GM19467 (cell line): ENCODE results near the gene SLA2.
"Not testable (repeated sequence)": the region's sequence is repeated elsewhere in the genome, so short reads cannot be mapped to it uniquely, and the experiment has no call there.

Experiments
- ATAC-seq: cut with Tn5 transposase; IDR thresholded peaks from one replicate; pipeline ENCODE4 v1.9.1; 2021; ENCODE audit warnings: mild to moderate bottlenecking, moderate library complexity; ENCODE audit not compliant: unreplicated experiment

The SLA2 gene, protein sequence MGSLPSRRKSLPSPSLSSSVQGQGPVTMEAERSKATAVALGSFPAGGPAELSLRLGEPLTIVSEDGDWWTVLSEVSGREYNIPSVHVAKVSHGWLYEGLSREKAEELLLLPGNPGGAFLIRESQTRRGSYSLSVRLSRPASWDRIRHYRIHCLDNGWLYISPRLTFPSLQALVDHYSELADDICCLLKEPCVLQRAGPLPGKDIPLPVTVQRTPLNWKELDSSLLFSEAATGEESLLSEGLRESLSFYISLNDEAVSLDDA

DNA sequence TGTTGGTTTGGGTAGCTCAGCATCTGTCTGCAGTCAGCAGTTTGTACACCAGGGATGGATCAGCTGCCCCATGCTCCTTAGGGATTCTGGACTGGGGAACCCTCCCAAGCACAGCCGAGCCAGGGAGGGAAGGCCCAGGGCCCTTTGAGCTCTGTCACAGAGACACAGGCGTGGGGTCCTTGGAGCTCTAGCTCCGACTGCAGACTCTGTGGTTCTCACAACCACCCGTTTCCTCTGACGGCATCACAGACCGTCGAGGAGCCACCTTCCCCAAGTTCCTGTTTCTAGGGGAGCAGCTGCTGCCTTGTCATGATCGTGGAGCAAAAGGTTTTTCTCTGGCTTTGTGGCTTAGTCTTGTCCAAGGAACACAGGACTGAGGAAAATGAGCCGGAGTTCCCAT, at the start of gene SLA2:
Gene SLA2 (minus strand): TSS at position 199 of the 400 bp plus-strand sequence. CDS start 4,861 bp downstream, outside the sequence.
- ATAC-seq, result no peak

DNA sequence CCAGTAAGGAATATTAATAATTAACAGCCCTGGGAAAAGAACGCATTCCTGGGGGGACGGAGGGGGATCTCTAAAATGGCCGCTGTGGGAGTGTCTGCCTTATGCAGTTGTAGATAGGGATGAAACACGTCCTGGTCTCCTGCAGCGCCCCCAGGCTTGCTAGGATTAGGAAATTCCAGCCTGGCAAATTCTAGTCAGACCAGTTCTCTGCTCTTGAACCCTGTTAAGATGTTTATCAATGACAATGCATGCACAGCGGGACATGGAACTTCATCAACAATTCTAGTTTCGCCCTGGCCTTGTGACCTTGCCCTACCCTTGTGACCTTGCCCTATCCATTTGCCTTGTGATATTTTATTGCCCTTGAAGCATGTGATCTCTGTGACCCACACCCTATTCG, 49.5 kb upstream of the SLA2 start:
- not testable (repeated sequence) for ATAC-seq

DNA sequence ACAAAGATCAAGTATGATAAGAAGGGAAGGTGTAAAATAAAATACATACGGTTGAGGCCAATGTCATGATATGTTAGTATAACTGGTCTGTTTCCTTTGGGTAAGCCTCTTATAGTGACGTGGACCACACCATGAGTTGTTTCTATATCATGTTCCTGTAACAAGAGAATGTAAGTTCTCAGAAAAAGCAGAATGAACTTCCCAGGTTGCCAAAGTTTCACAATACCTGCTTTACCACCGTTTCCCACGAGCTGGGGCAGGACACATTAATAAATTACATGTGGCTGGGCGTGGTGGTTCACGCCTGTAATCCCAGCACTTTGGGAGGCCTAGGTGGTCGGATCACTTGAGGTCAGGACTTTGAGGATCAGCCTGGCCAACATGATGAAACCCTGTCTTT, 42.6 kb upstream of the SLA2 start:
- no peak for ATAC-seq

DNA sequence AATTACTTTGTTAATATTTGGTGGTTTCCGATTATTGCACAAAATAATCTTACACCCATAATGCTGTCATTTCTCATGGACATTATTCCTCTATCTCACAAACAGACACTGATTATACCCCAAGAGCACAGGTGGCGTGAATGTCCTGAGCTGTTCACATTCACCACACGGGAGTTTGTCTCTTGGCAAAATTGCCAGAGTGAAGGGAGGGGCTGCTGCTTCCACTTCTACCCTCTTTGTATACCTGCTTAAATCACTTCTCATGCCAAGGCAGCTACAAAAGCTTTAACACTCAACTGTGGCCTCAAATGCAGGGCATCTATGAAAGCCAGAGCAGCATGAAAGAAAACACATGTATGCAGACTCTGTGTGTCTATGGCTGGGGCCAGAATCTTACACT, 41.9 kb upstream of the SLA2 start:
- no peak for ATAC-seq

DNA sequence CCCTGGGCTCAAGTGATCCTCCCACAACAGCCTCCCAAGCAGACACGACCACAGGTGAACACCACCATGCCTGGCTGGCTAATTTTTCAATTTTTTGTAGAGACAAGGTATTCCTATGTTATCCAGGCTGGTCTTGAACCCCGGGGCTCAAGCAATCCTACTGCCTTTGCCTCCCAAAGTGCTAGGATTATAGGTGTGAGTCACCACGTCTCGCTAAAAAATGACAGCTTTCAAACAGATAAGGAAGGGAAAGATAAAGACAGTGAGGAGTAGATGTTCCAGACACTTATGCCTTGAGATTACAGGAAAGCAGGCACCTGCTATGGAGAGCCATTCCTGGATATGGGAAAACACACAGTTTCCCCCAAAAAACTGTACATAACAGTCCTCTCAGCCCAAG, 40.9 kb upstream of the SLA2 start:
- ATAC-seq, result no peak

DNA sequence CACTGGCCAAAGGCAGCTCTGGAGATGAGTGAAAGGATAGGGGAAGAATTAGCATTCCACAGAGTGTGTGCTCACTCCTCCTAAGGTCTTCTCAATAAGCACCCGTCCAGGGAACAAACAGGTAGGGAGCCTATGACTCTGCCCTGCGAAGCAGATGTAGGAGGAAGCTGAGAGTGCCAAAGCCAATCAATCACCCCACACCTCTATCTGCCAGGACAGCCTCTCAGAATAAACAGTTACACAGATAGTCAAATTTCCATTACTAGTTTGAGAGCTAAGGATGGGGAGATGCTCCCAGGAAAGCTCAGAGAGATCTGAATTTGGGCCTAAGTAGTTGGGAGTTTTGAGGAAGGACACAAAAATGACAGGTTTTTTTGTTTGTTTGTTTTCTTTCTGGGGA, 40.5 kb upstream of the SLA2 start:
- ATAC-seq, result no peak

DNA sequence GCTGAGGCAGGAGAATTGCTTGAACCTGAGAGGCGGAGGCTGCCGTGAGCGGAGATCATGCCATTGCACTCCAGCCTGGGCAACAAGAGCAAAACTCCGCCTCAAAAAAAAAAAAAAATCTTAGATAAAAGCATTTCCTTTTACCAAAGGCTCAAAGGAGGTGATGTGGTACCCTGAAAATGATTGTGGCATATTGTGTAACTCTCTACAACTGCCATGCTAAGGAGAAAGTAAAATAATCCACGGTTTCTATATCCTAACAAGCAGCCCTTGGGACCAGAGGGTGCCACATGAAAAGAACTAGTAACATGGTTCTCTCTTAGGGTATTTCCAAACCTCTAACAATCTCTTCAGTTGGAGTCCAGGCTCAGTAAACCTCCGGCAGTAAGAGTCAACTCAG, 38.8 kb upstream of the SLA2 start:
- ATAC-seq, result no peak

DNA sequence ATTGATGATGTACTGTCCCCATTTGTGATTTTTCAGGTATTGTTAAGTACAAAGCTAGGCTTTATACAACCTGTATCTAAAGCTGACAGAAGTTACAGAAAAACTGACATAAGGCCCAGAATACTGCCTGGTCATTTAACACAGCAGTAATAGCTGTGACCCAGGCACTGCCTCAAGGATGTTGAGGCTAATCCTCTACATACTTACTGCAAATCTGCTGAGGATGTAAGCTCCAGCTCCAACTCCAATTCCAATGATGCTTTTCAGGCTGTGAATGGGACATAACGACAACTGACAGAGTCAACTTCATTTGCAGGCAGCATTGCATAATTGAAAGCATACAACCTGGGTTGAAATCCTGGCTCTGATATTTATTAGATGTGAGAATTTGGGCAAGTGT, 36.3 kb upstream of the SLA2 start:
- no peak for ATAC-seq

DNA sequence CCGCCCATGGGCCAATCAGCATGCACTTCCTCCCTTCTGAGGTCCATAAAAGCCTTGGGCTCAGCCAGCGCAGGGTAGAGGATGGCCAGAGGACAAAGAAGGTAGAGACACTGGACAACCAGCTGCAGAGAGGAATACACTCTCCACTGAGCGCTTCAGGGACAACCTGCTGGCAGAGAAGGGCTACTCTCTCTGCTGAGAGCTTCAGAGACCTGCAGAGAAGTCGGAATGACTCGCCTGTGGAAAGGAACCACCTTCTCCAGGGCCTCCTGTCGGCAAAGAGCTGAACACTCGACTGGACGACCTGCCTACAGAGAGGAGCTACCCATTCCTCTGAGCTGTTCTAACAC, 31.4 kb upstream of the SLA2 start:
- no peak for ATAC-seq

DNA sequence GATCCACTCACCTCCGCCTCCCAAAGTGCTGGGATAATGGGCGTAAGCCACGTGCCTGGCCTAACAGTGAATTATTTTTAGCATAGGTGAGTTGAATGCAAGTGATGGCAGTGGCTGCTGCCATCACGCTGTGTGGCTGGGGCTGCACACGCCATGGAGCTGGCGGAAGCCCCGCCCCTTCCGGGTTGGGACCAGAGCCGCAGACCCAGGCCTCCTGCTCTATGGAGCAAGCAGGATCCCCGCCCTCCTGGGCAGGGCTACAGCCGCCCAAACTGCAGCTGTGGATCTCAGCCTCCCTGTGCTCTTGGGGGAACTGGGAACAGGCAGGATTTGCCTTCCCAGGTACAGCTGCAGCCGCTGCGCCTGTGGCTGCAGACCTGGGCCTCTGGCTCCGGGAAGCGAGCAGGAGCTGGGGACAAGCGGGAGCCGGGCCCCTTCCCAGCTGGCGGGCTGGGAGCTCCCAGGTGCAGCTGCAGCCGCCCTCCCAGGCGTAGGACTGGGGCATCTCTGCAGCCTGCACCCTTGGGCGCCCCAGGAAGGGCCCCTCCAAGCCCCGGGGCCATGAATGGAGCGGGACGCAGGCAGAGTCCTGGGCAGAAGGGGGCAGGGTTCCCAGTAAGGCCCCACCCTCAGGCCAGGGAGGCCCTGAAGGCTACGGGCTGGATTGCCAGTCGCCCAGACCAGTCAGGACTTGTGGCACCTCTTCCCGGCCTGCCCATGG, 30.9 kb upstream of the SLA2 start:
- no peak for ATAC-seq

DNA sequence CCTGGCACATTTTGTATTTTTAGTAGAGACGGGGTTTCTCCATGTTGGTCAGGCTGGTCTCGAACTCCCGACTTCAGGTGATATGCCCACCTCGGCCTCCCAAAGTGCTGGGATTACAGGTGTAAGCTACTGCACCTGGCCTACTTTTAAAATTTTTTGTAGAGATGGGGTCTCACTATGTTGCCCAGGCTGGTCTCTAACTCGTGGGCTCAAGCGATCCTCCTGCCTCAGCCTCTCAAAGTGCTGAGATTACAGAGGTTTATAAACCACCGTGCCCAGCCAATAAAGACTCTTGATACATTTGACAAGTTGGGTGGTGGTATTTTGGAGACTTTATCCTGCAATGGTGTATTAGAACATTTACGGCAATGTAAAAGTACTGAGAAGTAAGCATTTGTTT, 29.5 kb upstream of the SLA2 start:
- not testable (repeated sequence) for ATAC-seq

DNA sequence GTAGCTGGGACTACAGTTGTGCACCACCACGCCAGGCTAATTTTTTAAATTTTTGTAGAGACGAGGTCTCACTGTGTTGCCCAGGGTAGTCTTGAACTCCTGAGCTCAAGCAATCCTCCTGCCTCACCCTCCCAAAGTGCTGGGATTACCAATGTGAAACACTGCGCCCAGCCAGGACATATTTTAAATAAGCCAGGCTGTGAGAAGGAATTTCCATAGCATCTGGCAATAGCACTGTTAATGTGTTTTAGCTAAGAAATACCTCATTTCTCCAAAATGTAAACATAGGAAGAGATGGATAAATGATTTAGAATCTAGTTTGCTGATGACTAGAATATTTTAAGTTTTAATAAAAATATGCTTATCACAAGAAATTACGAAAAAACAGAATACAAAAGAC, 27.0 kb upstream of the SLA2 start:
- ATAC-seq, result no peak

DNA sequence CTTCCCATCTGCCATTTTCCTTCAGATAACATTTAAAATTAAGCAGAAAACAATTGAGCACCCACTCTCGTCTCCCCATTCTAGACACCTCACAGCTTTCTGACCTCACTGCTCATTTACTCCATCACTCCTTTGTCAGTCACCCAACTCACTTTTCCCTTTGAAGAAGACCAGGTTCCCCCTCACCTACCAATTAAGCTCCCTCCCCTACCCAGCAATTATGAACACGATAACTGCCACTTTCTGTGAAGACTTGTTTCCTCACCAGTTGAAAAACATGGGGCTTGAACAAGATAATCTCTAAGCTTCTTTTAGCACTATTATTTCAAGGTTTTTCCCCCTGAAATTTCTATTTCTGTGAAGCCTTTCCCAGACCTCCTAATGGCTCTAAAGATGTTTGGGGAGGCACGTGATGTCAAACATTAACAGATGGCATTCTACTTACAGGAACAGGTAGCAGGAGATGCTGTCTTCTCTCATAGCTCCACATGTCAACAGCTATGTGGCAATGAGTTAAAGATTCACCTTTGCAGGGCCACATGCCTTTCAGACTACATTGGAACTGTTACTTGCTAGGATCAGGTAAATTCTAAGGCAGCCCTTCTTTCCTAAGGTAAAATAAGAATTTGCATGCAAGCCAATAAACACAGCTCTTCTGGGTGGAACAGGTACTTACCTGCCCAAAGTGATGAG, 24.8 kb upstream of the SLA2 start:
- ATAC-seq, result no peak

DNA sequence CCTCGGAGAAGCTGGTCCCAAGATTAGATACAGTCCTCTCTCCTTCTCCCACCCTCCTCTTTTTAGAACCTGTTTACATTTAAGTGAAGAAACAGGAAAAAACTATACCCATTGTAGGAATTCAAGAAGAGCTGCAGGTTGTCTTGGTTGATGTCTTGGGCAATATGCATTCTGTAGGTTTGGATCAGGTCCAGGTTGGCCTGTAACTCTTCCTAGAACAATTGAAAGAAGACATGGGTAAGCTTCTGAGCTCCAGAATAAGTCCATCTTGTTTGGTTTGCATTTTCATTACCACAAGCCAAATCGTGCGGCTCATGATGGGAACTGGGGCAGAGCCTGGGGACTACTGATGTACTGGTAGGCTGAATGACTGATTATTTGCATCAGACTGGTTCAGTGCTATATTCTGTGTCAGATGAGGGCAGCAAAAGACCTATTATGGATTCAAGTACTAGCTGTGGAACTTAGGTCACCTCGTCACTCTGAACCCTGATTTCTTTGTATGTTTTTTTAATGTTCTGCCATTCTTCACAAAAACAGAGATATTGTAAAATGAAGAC, 20.3 kb upstream of the SLA2 start:
- no peak for ATAC-seq

DNA sequence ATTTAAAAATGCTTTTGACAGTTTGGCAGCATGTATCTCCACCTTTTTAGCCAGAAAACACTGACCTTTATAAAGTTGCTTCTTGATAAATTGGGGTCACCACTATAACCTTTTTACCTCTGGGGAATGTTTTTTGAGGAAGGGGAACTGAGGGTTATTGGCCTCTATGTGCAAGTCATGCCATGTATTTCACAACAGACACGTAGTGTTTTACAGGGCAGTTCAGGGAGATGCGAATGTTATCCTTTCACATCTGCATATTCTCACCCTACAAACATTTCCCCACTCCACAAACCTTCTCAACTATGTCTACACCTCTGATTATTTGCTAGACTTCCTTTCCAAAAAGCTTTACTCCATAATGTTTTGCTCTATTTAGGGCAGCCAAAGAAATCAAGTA, 17.0 kb upstream of the SLA2 start:
- no peak for ATAC-seq

DNA sequence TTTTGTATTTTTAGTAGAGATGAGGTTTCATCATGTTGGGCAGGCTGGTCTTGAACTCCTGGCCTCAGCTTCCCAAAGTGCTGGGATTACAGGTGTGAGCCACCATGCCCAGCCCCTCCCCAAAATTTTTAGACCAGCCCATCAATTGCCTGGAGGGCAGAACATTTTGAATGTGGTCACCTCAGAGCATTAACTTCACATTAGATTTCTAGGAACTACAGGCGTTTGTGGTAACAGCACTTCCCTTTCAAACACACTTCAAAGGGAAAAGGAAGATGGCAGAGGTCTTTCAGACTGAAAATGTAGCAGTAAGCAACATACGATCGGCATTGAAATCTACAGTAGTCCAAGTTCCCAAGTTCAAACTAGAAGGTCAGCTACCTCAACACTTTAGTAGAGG, 12.3 kb upstream of the SLA2 start:
- no peak for ATAC-seq

DNA sequence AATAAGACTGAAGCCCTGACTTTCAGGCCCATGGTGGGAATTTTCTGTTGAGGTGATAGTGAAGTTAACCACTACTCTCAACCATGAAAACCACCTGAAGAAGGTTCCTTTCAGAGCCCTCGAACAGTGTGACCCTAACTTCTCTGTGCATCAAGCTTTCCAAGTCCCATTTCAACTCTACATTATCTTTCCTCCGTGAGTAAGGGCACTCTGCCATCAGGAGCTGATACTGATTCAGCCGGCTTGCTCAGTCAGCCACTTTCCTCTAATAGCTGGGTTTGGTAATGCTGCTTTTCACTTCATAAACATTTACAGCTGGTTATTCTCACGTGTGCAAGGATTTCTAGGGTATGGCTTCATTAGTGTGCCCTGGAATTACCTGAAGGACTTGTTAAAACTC, 10.7 kb upstream of the SLA2 start:
- no peak for ATAC-seq

DNA sequence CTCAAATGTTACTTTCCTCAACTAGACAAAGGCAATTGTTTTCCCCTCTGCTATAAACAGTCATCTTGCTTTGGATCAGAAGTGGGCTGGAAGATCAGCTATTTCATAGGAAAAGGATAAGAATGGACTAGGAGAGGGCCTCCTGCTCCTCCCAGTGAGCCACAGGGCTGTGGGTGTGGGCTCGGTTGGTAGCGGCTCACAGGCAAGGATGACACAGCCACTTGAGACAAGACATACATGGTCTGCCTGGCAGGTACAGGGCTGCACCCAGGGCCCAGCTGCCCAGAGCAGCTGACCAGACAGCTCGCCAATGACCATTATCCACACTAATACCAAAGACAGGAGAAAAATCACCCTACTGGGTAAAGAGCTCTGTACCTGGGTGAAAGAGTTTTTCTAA, 9.0 kb upstream of the SLA2 start:
- ATAC-seq, result no peak

DNA sequence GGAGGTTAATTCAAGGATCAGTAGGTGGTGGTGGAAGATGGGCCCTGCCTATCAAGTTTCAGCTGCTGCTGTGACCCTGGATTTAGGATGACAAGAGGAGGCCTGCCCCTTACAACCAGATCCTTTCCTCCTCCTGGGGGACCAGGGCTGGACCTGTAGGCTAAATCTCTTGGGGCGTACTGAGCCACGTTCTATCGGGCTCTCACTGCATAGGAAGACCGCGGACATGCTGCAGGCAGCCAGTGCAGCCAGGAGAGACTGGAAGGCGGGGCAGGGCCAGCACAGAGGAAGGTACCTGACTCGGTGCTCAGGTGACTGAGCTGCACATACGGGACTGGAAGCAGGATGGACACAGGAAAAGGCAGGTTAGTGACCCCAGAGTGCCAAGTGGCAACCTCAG, 8.5 kb upstream of the SLA2 start:
- ATAC-seq, result no peak

DNA sequence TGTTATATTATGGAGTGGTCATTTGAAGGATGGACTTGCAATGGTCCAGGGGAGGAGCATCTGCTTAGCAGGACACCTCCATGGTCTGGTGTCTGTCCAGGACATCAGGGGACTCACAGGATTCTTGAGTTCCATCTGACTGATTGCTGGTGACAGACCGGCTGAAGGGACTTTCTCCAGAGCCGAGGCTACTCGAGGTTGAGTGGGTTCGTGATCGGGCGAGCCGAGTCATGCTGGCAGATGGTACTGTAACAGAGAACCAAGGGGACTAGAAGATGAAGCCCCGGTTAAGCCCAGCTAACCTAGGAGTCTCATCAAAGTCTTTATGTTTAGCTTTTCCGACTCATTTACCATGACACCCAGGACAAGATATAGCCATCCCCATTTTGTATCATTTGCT, 7.5 kb upstream of the SLA2 start:
- ATAC-seq, result no peak

DNA sequence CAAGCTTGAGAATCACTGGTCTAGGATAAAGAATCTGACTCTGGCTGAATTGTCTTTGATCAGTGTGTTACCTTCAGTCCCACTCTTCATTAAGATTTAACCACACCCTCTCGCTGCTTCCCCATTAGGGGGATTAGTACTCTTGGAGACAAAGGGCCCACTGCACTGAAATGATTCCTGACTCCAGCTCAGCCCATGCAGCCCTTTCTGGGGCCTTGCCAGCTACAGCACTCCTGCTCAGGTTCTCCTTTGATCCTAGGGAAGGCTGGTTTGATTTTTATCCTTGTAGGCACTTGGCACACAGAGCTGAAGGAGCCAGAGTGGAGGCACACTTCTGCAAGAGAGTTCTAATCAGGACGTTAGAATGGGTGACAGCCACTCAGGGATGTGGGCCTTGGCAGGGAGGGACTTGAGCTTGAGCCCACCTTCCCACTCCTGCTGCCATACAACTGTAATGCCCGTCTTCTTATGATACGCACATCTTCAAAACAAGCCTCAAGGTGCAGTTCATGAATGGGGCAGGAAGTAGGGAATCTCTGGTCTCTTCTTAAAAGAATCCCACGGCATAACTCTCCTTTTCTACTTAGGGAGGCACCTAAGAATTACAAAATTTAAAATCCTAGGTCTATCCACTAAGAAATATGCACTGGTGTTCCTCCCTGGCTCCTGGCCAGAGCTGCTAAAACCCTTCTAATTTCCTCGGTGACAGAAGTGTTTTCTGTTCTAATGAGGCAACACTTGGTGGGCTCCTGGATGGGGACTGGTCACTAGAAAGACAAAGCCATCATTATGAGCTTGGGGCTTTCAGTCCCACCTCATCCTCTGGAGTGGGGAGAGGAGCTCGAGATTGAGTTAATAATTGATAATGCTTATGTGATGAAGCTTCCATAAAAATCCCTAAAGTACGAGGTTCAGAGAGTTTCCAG, 1.5 kb upstream of the SLA2 start:
- no peak for ATAC-seq
